ENCODE results near the gene ELOVL2.
A peak's percentile ranks its signal among the peaks of the same experiment; 100 is the strongest.

The ELOVL2 gene

GRCh38 chr6:10972196-10972595 lies 71.9 kb downstream of the ELOVL2 start:
- DNase-seq, result no peak

- DNase-seq, result no peak
These were observed 73.4 kb downstream of the ELOVL2 start for GRCh38 chr6:10970731-10971130.

- no peak for DNase-seq
These were observed 75.3 kb downstream of the ELOVL2 start for GRCh38 chr6:10968776-10969175.

- no peak for DNase-seq
These were observed 79.4 kb downstream of the ELOVL2 start for GRCh38 chr6:10964684-10965083.

- DNase-seq, result no peak
These were observed 81.0 kb downstream of the ELOVL2 start for GRCh38 chr6:10963113-10963512.

- DNase-seq, result no peak
These were observed 81.4 kb downstream of the ELOVL2 start for GRCh38 chr6:10962673-10963072.

- no peak for DNase-seq
These were observed 82.3 kb downstream of the ELOVL2 start for GRCh38 chr6:10961837-10962236.

- DNase-seq, result no peak
These were observed 83.9 kb downstream of the ELOVL2 start for GRCh38 chr6:10960171-10960570.

GRCh38 chr6:10957414-10957886 lies 86.7 kb downstream of the ELOVL2 start:
- no peak for DNase-seq

- DNase-seq, result no peak
These were observed 87.3 kb downstream of the ELOVL2 start for GRCh38 chr6:10956776-10957175.

- DNase-seq, result peak; percentile 24
These were observed 89.5 kb downstream of the ELOVL2 start for GRCh38 chr6:10954590-10955010.

GRCh38 chr6:10951675-10952282 lies 92.3 kb downstream of the ELOVL2 start:
- DNase-seq, result no peak

GRCh38 chr6:10949579-10950490 lies 94.3 kb downstream of the ELOVL2 start:
- no peak for DNase-seq

GRCh38 chr6:10947966-10948365 lies 96.1 kb downstream of the ELOVL2 start:
- DNase-seq, result no peak

GRCh38 chr6:10945845-10946244 lies 98.3 kb downstream of the ELOVL2 start:
- DNase-seq, result no peak

GRCh38 chr6:10939840-10940239 lies 104.3 kb downstream of the ELOVL2 start:
- DNase-seq, result no peak

- DNase-seq, result no peak
These were observed 111.0 kb downstream of the ELOVL2 start for GRCh38 chr6:10933126-10933525.
